Measurements from ENCODE around the gene KIF3B. TPM values are rescaled to one million over a fixed set of nuclear protein-coding genes. Genes with fewer than 3 reads are reported as not detected.
A peak's percentile ranks its signal among the peaks of the same experiment; 100 is the strongest.

Gene KIF3B
- total RNA-seq, 1 donor: 39.4 TPM

- H3K9me3 ChIP-seq (ENCODE audit: low read depth, low read length): no peaks in the 10 kb centered on the region
- H3K4me1 ChIP-seq (ENCODE audit: insufficient read depth, low read length): peaks cover 6% of the 10 kb centered on the region
- no peak overlapping the region for H2AFZ ChIP-seq (ENCODE audit: low read length)
- DNase-seq (ENCODE audit: insufficient read length, low spot score, missing footprints): no peak
- TF ChIP-seq CTCF (IDR thresholded peaks at IDR 0.05; ENCODE audit: extremely low read depth, low read depth, low read length): no peak
- no peak overlapping the region for H3K4me2 ChIP-seq (ENCODE audit: insufficient read depth, low read length)
- H3K36me3 ChIP-seq (ENCODE audit: insufficient read depth, low read length): peaks cover 41% of the 10 kb centered on the region
- H3K27me3 ChIP-seq (ENCODE audit: insufficient read depth, low read length): no peaks in the 10 kb centered on the region
- no peak overlapping the region for H3K4me3 ChIP-seq (ENCODE audit: insufficient read depth, low read length)
- no peak overlapping the region for H3K27ac ChIP-seq (ENCODE audit: low read depth, low read length)
- H3K79me2 ChIP-seq (ENCODE audit: insufficient read depth, low read length): no peaks in the 10 kb centered on the region
- no peaks in the 10 kb centered on the region for H4K20me1 ChIP-seq (ENCODE audit: insufficient read depth, low read length)
These were observed 40.6 kb upstream of the KIF3B start for GRCh38 chr20:32236819-32237218.

- H3K4me2 ChIP-seq (ENCODE audit: insufficient read depth, low read length): no peak overlapping the region
- H3K4me1 ChIP-seq (ENCODE audit: insufficient read depth, low read length): peaks cover 6% of the 10 kb centered on the region
- H3K9me3 ChIP-seq (ENCODE audit: low read depth, low read length): no peaks in the 10 kb centered on the region
- no peak overlapping the region for H3K4me3 ChIP-seq (ENCODE audit: insufficient read depth, low read length)
- H3K79me2 ChIP-seq (ENCODE audit: insufficient read depth, low read length): no peaks in the 10 kb centered on the region
- no peak overlapping the region for H3K27ac ChIP-seq (ENCODE audit: low read depth, low read length)
- peak; percentile 37 for DNase-seq (ENCODE audit: insufficient read length, low spot score, missing footprints)
- TF ChIP-seq CTCF (IDR thresholded peaks at IDR 0.05; ENCODE audit: extremely low read depth, low read depth, low read length): no peak
- H3K36me3 ChIP-seq (ENCODE audit: insufficient read depth, low read length): peaks cover 35% of the 10 kb centered on the region
- no peak overlapping the region for H2AFZ ChIP-seq (ENCODE audit: low read length)
- no peaks in the 10 kb centered on the region for H3K27me3 ChIP-seq (ENCODE audit: insufficient read depth, low read length)
- no peaks in the 10 kb centered on the region for H4K20me1 ChIP-seq (ENCODE audit: insufficient read depth, low read length)
These were observed 40.0 kb upstream of the KIF3B start for GRCh38 chr20:32237419-32237818.

- H2AFZ ChIP-seq (ENCODE audit: low read length): no peak overlapping the region
- H3K9me3 ChIP-seq (ENCODE audit: low read depth, low read length): no peaks in the 10 kb centered on the region
- H4K20me1 ChIP-seq (ENCODE audit: insufficient read depth, low read length): no peaks in the 10 kb centered on the region
- peaks cover 6% of the 10 kb centered on the region for H3K4me1 ChIP-seq (ENCODE audit: insufficient read depth, low read length)
- DNase-seq (ENCODE audit: insufficient read length, low spot score, missing footprints): peak; percentile 69
- no peaks in the 10 kb centered on the region for H3K79me2 ChIP-seq (ENCODE audit: insufficient read depth, low read length)
- H3K27me3 ChIP-seq (ENCODE audit: insufficient read depth, low read length): no peaks in the 10 kb centered on the region
- TF ChIP-seq CTCF (IDR thresholded peaks at IDR 0.05; ENCODE audit: extremely low read depth, low read depth, low read length): no peak
- peaks cover 22% of the 10 kb centered on the region for H3K36me3 ChIP-seq (ENCODE audit: insufficient read depth, low read length)
- H3K4me3 ChIP-seq (ENCODE audit: insufficient read depth, low read length): no peak overlapping the region
- no peak overlapping the region for H3K4me2 ChIP-seq (ENCODE audit: insufficient read depth, low read length)
- H3K27ac ChIP-seq (ENCODE audit: low read depth, low read length): no peak overlapping the region
These were observed 38.7 kb upstream of the KIF3B start for GRCh38 chr20:32238483-32239425.

- no peak overlapping the region for H3K4me3 ChIP-seq (ENCODE audit: insufficient read depth, low read length)
- peaks cover 8% of the 10 kb centered on the region for H3K36me3 ChIP-seq (ENCODE audit: insufficient read depth, low read length)
- H3K27me3 ChIP-seq (ENCODE audit: insufficient read depth, low read length): no peaks in the 10 kb centered on the region
- no peaks in the 10 kb centered on the region for H4K20me1 ChIP-seq (ENCODE audit: insufficient read depth, low read length)
- no peak overlapping the region for H3K4me2 ChIP-seq (ENCODE audit: insufficient read depth, low read length)
- H2AFZ ChIP-seq (ENCODE audit: low read length): no peak overlapping the region
- no peak overlapping the region for H3K27ac ChIP-seq (ENCODE audit: low read depth, low read length)
- peak; percentile 63 for DNase-seq (ENCODE audit: insufficient read length, low spot score, missing footprints)
- no peak for TF ChIP-seq CTCF (IDR thresholded peaks at IDR 0.05; ENCODE audit: extremely low read depth, low read depth, low read length)
- no peaks in the 10 kb centered on the region for H3K79me2 ChIP-seq (ENCODE audit: insufficient read depth, low read length)
- H3K4me1 ChIP-seq (ENCODE audit: insufficient read depth, low read length): peaks cover 9% of the 10 kb centered on the region
- no peaks in the 10 kb centered on the region for H3K9me3 ChIP-seq (ENCODE audit: low read depth, low read length)
These were observed 37.2 kb upstream of the KIF3B start for GRCh38 chr20:32240205-32240604.
